ENCODE results near the gene IL1B. TPM values are rescaled to one million over a fixed set of nuclear protein-coding genes. Genes with fewer than 3 reads are reported as not detected.

Gene IL1B
- total RNA-seq, 1 experiment from 2014 or later: 5.4 TPM

DNA sequence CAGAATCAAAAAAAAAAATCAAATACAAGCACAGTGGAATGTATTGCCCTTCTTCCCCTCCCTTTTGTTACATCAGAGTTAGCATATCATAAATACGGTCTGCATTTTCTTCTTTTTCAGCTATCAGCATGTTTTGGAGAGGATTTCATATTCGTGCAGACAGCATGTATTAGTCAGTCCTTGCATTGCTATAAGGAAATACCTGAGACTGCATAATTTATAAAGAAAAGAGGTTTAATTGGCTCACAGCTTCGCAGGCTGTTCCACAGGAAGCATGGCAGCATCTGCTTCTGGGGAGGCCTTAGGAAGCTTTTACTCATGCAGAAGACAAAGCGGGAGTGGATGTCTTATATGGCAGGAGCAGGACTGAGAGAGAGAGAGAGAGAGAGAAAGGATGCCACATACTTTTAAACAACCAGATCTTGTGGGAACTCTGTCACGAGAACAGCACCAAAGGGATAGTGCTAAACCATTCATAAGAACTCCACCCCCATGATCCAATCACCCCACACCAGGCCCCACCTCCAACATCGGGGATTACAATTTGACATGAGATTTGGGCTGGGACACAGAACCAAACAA is 8.9 kb downstream of the IL1B start:
- intact Hi-C loops (cut with micrococcal nuclease): no loop called here
- TF ChIP-seq, protein P1, sequence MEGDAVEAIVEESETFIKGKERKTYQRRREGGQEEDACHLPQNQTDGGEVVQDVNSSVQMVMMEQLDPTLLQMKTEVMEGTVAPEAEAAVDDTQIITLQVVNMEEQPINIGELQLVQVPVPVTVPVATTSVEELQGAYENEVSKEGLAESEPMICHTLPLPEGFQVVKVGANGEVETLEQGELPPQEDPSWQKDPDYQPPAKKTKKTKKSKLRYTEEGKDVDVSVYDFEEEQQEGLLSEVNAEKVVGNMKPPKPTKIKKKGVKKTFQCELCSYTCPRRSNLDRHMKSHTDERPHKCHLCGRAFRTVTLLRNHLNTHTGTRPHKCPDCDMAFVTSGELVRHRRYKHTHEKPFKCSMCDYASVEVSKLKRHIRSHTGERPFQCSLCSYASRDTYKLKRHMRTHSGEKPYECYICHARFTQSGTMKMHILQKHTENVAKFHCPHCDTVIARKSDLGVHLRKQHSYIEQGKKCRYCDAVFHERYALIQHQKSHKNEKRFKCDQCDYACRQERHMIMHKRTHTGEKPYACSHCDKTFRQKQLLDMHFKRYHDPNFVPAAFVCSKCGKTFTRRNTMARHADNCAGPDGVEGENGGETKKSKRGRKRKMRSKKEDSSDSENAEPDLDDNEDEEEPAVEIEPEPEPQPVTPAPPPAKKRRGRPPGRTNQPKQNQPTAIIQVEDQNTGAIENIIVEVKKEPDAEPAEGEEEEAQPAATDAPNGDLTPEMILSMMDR (IDR thresholded peaks at IDR 0.05; ENCODE audit: unreplicated experiment): no peak
- no peaks in the 10 kb centered on the region for H3K27me3 Mint-ChIP-seq (ENCODE audit: insufficient read depth, unreplicated experiment)

DNA sequence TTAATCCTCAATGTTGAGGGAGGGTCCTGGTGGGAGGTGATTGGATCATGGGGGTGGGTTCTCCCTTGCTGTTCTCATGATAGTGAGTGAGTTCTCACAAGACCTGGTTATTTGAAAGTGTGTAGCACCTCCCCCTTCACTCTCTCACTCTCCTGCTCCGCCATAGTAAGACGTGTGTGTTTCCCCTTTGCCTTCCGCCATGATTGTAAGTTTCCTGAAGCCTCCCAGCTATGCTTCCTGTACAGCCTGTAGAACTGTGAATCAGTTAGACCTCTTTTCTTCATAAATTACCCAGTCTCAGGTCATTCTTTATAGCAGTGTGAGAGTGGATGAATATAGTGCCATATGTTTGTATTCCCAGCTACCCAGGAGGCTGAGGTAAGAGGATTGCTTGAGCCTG is 9.6 kb downstream of the IL1B start:
- BruUV-seq (replicated peaks): no TSS peak
- Mint-ChIP-seq H3K4me3 (ENCODE audit: unreplicated experiment) (no peak overlapping the region), H3K36me3 (ENCODE audit: insufficient read depth, unreplicated experiment) (peaks cover 6% of the 10 kb centered on the region), H3K4me1 (ENCODE audit: insufficient read depth, unreplicated experiment) (peaks cover 15% of the 10 kb centered on the region), H3K27ac (ENCODE audit: low read depth, unreplicated experiment) (no peak overlapping the region), H3K27me3 (ENCODE audit: insufficient read depth, unreplicated experiment) (no peaks in the 10 kb centered on the region), H3K9me3 (ENCODE audit: unreplicated experiment) (no peaks in the 10 kb centered on the region)
- POLR2A ChIA-PET: interaction anchor here (0.9 to 1.8 kb wide), 2 partner anchors 10 kb away, joined by 3 to 6 read pairs; partner anchors contain the start of gene IL1B
- TF ChIP-seq, protein P1 (IDR thresholded peaks at IDR 0.05; ENCODE audit: unreplicated experiment): no peak
- intact Hi-C loops (cut with micrococcal nuclease): no loop called here
- DNase-seq (ENCODE audit: unreplicated experiment): no peak
- CTCF ChIA-PET: no interaction called here

More for the DNA sequence above, 8.9 kb downstream of the IL1B start:
- Mint-ChIP-seq H3K27ac (ENCODE audit: low read depth, unreplicated experiment) (no peak overlapping the region), H3K36me3 (ENCODE audit: insufficient read depth, unreplicated experiment) (peaks cover 6% of the 10 kb centered on the region), H3K9me3 (ENCODE audit: unreplicated experiment) (no peaks in the 10 kb centered on the region), H3K4me1 (ENCODE audit: insufficient read depth, unreplicated experiment) (peaks cover 15% of the 10 kb centered on the region), H3K4me3 (ENCODE audit: unreplicated experiment) (no peak overlapping the region)
- BruUV-seq (replicated peaks): no TSS peak
- DNase-seq (ENCODE audit: unreplicated experiment): no peak
- ChIA-PET CTCF (no interaction called here), POLR2A (interaction anchor here (0.9 kb wide), 1 partner anchor 9 kb away, joined by 3 read pairs; the partner anchor contains the start of gene IL1B)

DNA sequence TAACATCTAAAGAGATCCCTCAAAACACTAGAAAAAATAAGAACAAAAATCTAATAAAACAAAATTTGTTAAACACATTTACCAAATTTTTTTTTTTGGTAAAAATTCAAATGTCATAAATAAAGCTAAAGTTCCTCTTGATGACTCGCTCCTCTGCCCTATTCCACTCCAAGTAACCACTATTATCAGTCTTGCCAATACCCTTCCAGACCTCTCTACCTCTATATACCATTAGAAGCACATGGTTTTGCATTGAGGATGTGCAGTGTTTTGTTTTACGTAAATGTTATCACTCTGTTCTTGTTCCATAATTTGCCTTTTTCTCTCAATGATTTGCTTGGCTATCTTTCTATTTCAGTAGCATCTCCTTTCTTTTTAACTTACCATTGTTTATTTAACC is 10.9 kb downstream of the IL1B start:
- H3K4me1 Mint-ChIP-seq (ENCODE audit: insufficient read depth, unreplicated experiment): peaks cover 15% of the 10 kb centered on the region
- no peaks in the 10 kb centered on the region for H3K27me3 Mint-ChIP-seq (ENCODE audit: insufficient read depth, unreplicated experiment)
- no peak overlapping the region for H3K4me3 Mint-ChIP-seq (ENCODE audit: unreplicated experiment)
- H3K36me3 Mint-ChIP-seq (ENCODE audit: insufficient read depth, unreplicated experiment): no peaks in the 10 kb centered on the region
- ChIA-PET CTCF (interaction anchor here (0.8 to 1.1 kb wide), 2 partner anchors 9 to 116 kb away, joined by 3 to 4 read pairs; no protein-coding TSS in a partner anchor), POLR2A (interaction anchor here (1.6 to 1.8 kb wide), 3 partner anchors 9 to 11 kb away, joined by 5 to 7 read pairs (median 6); partner anchors contain the start of gene IL1B)
- BruUV-seq (replicated peaks): no TSS peak
- H3K27ac Mint-ChIP-seq (ENCODE audit: low read depth, unreplicated experiment): peak overlapping the region; percentile 36
- no peak for DNase-seq (ENCODE audit: unreplicated experiment)
- H3K9me3 Mint-ChIP-seq (ENCODE audit: unreplicated experiment): no peaks in the 10 kb centered on the region
- TF ChIP-seq, protein P1 (IDR thresholded peaks at IDR 0.05; ENCODE audit: unreplicated experiment): no peak
- intact Hi-C loops (cut with micrococcal nuclease): no loop called here

DNA sequence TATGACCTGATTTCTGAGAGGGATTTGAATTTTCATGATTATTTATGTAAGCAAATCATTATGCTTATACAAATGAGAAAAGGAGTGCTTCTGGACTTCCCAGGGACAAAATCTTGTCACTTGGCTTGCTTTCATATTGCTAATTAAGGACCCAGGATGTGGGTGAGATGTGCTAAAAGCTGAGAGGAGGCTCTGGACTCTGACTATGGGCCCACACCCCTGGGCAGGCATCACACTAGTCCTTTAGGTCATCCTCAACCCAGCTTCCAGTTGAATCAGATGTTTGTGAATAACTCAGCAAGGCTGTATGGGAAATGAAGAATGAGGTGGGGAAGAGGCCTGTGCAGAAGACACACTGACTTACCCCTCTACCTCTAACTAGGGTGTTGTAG is 11.9 kb downstream of the IL1B start:
- CTCF ChIA-PET: interaction anchor here (0.7 to 1.1 kb wide), 3 partner anchors 10 to 117 kb away, joined by 3 to 4 read pairs (median 4); no protein-coding TSS in a partner anchor
- Mint-ChIP-seq H3K27me3 (ENCODE audit: insufficient read depth, unreplicated experiment) (no peaks in the 10 kb centered on the region), H3K4me3 (ENCODE audit: unreplicated experiment) (no peak overlapping the region), H3K9me3 (ENCODE audit: unreplicated experiment) (no peaks in the 10 kb centered on the region), H3K36me3 (ENCODE audit: insufficient read depth, unreplicated experiment) (peaks cover 6% of the 10 kb centered on the region), H3K4me1 (ENCODE audit: insufficient read depth, unreplicated experiment) (peaks cover 15% of the 10 kb centered on the region), H3K27ac (ENCODE audit: low read depth, unreplicated experiment) (no peak overlapping the region)
- TF ChIP-seq, protein P1 (IDR thresholded peaks at IDR 0.05; ENCODE audit: unreplicated experiment): no peak
- BruUV-seq (replicated peaks): no TSS peak
- POLR2A ChIA-PET: no interaction called here
- intact Hi-C loops (cut with micrococcal nuclease): no loop called here
- no peak for DNase-seq (ENCODE audit: unreplicated experiment)
